ENCODE data around the gene FHAD1.
A peak's percentile ranks its signal among the peaks of the same experiment; 100 is the strongest.

Gene FHAD1

DNA sequence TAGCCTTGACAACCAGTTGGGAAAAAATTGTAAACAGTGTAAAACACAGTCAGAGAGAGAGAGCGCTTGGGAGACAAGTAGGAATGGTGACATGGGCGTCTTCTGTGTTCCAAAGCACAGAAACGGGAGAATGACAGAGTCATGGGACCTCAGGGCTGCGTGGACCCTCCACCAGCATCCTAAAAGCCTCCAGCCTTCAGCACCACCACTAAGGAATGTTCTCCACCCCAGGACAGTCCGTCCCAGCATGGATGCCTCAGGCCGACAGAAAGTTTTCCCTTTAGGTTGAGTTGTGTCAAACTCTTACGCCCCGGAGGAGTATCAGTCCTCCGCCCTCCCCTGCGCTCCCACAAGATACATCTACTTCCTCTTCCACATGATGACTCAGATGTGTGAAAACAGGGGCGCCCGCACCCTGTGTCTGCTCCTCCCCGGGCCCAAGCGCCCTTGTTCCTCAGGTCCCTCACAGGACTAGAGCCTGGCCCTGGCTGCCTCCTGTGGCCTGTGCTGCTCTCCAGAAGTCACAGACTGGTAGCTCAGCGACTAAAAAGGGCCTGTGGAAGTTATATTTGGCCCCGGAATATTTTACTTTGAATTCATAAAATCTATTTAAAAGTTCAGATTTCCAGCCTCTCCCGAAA is 98.8 kb downstream of the FHAD1 start:
- peak; percentile 80 for DNase-seq (ENCODE audit: low spot score)

DNA sequence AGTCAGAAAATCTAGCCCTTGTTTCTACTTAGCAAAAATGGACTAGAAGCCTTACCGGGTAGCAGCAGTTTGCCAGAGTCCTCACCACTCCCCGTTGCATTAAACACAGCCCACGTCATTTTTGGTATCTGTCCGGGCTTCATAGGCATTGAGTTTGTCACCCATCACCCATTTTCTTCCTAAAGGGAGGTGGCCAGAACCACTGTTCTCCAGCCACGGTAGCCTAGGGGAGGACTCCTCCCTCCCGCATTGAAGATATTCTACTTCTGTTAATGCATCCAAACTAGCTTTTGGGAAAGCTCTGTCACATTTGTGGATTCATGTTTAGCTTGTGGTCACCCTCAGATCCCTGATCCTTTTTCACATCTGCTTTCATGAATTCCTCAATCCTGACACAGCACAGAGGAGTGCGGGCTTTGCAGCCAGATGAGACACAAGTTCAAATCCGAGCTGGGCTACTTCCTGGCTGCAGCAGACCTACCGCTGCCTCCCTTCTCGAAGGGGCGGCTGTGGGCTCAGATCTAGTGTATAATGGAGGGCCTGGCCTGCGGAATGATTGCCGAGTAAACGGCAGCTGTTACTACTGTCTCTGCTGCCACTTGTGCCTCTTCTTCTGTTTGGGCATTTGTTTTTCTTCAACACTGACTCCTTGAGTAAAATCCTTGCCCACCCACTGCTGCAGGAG is 99.5 kb downstream of the FHAD1 start:
- DNase-seq (ENCODE audit: low spot score): no peak

DNA sequence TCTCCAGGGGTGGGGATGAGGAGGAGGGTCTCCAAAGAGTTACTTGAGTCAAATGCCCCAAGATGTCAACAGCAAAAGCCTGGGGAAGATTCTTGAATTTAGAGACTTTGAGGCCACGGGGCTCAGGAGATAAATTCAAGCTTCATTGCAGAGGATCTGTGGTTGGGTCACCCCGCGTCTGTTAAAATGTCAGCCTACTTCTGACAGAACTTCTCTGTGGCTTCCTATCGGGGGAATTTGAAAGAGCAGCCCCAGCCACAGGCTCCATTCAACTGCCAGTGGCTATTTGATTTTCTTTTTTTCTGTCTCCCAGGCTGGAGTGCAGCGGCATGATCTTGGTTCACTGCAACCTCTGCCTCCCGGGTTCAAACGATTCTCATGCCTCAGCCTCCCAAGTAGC is 100.2 kb downstream of the FHAD1 start:
- peak; percentile 27 for DNase-seq (ENCODE audit: low spot score)

DNA sequence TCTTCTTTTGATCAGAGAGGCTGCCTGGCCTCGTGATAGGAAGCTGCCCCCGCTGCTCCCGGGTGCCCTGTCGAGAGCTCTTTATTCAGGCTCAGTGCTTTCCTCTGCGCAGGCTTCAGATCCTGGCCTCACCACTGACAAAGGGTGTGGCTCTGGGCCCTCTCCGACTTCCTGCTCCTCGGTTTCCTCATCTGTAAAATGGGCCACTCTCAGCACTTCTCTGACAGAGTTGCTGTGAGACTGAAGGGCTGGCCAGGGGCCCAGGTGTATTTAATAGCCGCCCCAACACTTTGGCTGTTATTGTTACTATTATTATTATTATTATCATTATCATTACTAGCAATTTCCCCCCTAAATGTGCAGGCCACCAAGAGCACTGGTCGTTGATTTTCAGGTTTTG is 101.6 kb downstream of the FHAD1 start:
- DNase-seq (ENCODE audit: low spot score): no peak

DNA sequence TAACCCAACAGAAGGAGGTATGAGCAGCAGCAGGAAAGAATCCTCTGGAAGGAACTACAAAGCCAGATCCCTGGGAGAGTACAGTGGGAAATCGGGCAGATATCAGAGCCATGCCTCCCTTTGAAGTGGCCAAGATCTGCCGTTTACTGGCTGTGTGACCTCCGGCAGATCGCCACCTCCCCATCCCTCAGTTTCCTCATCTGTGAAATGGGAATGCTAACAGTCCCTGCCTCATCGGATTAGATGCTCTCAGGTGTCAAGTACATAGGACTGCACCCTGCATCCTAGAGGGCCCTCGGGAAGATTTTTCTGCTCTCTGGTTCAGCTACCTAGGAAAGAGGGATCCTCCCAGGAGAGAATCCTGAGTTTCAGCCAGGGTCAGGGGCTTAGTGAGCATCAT is 102.1 kb downstream of the FHAD1 start:
- DNase-seq (ENCODE audit: low spot score): no peak

DNA sequence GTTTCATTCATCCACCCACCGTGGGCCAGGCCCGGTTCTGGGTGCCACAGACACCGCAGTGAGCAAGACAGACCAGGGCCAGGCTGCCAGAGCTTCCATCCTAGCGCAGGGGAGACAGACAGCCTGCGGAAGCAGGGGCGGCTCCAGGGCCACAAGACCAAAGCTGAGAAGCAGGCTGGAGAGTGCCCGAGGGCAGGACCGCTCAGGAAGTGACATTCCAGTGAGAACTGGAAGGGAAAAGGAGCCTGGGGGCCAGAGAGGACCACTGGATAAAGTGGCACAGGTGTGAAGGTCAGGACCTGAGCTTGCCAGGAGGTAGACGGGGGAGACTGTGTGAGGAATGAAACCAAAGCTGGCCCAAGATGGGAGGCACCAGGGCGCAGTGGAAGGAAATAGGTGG is 103.1 kb downstream of the FHAD1 start:
- DNase-seq (ENCODE audit: low spot score): no peak

DNA sequence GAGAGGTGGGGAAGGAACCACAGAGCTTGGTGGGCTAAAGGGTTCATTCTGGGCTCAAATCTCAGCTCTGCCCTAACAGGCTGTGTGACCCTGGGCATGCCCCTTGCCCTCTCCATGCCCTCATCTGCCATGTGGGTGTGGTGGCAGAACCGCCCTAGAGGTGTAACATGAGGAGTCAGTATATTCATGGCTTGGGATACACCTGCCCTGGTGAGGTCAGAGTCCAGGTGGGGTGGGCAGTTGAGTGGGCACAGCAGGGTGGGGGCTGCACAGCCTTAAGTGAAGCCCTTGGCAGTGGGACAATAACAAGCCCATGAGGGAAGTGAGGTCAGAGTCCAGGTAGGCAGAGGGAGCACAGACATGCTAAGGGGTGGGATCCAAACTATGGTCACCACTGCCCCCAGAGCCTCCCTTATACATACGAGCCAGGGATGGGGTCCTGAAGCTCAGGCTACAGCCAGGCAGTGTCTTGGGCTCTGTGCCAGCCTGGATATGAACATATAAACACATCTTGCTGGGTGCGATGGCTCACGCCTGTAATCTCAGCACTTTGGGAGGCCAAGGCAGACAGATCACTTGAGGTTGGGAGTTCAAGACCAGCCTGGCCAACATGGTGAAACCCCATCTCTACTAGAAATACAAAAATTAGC is 103.7 kb downstream of the FHAD1 start:
- no peak for DNase-seq (ENCODE audit: low spot score)

DNA sequence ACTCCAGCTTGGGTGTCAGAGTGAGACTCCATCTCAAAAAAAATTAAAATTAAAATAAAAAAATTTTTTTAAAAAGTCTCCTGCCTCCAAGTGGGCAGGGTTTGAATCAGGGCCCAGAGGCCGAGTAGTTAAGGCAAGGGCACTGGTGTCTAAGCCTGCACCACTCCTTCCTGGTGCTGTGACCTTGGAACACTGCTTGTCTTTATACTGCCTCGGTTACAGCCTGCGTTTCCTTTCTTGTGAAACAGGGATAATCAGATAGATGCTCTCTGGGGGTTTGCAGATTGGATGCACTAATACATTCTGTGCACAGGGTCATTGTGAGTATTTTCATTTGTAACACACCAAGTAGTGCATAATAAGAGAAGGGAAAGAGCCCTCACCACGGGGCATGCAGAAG is 104.3 kb downstream of the FHAD1 start:
- DNase-seq (ENCODE audit: low spot score): no peak

DNA sequence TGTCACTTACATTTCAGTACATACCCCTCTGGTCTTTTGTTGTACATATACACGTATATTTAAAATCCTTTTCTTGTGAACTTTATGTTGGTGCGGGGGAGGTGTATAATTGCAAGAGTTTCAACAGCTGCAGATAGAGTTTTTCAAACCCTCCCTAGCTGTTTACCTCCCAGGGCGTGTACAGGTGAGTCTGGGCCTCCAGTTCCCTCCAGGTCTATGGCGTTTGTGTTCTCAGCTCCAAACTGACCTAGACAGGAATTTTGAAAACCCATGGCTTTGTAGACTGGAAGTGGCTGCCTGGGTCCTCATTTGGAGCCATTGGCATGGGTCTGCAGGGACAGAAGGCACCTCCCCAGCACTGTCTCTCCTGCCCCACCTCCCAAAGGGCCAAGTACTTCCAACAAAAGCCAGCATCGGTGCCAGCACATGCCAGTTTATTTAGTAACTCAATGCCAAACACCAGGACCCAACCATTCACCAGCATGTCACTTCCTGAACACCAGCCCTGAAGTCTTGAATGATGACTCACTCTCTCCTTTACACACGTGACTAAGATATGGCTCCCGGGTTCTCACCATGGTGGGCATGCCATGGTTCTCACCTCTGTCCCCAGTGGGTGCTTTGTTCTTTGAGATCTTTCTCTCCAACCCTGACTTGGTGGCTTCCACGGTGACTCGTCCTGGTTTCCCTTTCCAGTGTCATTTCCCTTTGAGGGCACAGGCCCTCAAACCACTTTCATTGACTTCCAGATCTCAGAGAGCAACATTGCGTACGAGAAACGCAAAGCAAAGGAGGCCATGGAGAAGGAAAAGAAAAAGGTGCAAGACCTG is 105.3 kb downstream of the FHAD1 start:
- DNase-seq (ENCODE audit: low spot score): peak; percentile 59

DNA sequence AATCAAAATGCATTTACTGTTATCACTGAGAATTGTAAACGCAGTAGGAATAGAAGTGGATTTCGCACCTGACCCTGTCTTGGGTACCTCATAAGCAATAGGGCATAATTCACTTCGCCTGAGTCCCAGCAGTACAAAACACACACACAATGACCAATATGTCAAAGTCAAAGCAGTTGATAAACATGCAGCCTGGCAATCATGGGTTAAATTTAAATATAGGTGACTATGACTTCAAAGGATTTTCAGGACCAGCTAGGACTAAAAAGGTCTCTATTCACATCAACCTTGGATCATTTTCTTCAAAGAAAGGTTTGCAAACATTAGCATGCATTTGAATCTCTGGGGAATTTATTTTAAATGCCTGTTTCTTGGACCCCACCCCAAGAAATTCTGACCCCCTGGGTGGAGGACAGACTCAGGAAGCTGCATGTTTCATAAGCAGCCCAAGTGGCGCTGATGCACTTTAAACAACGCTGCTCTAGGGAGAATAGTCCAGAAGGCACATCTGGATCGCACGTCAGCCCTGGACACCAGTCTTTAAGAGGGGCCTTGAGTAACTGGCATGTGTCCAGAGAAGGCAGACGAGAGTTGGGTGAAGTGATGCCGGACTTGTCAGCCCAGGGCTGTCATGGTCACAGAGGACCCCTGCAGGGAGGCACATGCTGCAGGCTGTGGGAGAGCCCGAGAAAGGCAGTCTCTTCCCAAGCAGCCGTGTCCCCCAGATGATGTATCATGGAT is 107.0 kb downstream of the FHAD1 start:
- DNase-seq (ENCODE audit: low spot score): no peak

DNA sequence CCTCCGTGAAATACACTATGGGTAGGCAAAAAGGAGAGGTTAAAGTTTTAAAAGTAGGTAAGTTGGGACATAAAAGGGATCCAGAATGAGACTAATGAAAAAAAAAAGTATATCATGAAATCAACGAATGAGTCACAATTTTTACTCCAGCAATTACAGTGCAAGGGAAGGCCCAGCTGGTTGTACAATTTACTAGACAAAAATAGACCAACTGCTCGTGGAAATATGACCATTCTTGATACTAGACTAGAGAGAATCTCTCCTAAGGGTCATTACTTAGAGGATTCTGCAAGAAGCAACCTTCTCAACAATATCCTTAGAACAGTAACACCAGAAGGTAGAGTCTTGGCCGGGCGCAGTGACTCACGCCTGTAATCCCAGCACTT is 107.5 kb downstream of the FHAD1 start:
- no peak for DNase-seq (ENCODE audit: low spot score)

DNA sequence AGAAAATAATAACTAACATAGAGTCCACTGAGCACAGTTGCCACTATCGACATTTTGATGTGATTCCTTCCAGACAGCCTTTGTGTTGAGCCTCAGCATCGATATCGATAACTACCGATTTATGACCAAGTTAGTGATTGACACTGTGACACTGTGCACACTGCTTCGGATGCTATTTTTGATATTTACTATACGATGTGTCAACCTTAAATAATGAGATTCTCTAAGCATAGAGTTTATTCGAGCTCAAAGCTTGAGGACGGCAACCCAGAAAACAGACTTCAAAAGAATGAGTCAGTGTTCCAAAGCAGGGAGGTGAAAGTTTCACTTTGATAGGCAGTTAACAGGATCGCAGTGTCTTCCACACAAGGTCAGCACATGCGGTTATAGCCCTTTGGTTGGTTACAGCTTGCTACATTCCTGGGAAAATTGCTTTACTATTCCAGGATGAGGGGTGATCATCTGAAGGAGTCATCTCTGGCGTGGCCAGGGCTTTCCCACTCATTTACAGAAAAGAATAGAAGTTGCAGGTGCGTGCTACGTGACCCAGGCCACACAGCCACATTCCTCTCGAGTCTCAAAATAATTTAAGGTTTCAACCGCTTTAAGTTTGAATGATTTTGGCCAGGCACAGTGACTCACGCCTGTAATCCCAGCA is 109.1 kb downstream of the FHAD1 start:
- DNase-seq (ENCODE audit: low spot score): peak; percentile 17

DNA sequence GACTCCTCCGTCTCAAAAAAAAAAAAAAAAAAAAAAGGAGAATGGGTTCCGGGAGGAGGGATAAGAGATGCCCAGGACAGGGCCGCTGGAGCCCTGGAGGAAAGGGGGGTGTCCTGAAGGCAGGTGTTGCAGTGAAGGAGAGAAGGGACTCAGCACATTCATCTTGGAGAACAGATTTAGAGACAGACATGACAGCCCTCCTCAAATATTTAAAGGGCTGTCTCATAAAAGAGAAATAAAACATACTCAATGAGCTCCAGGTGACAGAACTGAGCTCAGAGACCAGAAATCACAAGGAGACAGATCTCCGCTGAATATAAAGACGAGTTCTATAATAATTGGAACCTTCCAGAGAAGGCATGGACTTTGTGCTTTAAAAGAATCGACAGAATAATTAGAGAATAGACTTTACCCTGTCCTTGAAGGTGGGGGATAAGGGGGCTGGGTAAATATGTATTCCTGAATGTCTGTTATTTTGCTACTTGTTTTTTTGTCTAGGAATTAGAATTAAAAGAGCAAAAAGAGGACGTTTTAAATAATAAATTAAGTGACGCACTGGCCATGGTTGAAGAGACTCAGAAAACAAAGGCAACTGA is 110.7 kb downstream of the FHAD1 start:
- no peak for DNase-seq (ENCODE audit: low spot score)

DNA sequence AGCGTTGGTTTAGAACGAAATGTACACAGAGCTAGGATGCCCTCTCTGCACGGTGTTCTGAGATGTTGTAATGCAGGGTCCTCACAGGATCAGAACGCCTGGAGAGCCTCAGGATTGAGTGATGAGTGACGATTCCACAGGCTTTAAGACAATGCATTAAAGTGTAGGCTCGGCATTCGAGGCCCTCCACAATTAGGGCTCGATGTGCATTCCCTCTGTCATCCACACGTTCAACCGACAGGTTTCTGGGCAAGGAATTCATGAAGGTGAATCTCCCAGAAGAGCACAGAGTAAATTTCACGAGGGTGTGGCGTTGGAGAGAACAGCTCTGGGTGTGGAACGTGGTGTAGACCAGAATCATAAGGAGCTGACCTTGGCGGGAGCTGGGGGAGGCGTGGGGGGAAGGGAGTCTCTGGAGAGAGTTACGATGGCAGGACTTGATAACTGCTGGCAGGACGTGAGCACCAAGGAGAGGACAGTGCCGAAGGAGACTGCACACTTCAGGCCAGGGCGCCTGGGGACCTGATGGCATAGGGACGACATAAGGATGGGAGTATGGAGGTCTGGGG is 111.6 kb downstream of the FHAD1 start:
- DNase-seq (ENCODE audit: low spot score): no peak

DNA sequence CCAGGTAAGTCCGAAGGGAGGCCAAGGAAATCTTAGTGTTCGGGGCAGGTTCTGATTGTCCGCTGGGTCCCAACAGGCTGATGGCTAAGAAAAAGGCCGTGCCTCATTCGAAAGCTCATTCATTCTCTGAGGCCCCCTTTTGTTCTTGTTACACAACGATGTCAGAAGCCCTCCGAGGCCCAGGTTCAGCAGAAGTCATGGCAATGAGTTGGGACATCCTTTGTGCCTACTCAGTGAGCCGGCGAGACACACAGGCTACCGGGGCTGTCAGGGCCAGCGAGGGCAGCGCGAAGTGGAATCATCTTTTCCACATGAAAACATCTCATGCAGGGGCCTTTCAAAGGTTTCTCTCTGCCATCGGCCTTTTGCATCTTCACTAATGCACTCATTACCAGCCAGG is 113.7 kb downstream of the FHAD1 start:
- DNase-seq (ENCODE audit: low spot score): no peak

DNA sequence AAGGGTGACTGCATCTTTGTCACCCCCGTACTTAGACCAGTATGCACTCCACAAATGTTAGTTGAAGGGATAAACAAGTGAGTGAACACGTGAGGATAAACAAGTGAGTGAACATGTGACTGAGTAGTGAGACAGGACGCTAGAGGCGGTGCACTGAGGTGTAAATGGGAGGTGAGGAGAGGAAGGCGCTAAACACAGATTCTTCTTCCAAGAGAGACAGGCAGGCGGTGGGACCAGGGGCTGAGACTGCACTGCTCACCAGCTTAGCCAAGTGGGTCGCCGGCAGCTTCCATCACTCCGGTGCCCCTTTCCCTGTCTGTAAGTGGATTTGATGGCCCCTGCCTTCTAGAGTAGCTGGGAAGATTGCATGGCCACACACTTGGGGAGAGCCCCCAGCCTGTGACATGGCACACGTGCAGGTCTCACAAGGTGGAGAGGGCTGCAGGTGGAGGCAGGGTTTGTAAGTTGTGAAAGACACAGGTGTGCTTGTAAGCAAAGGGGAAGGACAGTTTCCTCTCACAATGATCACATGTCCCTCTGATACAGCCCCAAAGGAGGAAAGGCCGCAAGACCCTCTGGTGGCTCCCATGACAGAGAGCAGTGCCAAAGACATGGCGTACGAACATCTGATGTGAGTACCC is 115.2 kb downstream of the FHAD1 start:
- DNase-seq (ENCODE audit: low spot score): no peak

DNA sequence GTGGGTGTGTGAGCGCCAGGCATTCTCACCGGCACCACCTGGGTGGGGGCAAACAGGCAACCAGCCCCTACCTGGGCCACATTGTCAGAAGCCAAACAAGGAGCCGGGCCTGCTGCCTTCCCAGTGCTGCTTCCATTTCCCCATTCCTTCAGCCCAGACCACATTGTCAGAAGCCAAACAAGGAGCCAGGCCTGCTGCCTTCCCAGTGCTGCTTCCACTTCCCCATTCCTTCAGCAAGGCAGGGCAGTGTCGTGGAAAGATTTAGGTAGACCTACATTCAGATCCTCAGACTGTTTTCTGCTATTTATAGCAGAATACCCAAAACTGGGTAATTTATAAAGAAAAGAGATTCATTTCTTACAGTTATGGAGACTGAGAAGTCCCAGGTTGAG is 115.7 kb downstream of the FHAD1 start:
- no peak for DNase-seq (ENCODE audit: low spot score)

DNA sequence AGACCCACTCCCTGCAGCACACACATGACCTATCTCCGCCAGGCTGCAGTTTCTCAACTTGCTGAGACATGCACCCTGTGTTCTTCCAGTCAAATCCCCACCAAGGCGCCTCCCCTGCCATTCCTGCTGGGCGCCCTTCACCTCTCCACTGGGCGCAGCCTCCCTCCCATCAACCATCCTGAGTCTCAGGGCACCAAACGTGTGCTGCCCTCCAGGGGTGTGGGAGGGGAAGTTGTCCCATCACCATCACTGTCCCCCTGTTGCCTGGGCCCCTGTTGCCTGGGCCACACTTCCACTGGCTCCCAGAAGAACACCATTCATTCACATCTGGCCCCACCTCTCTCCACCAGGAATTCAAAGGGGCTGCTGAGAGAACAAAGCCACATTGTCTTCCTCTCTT is 117.7 kb downstream of the FHAD1 start:
- no peak for DNase-seq (ENCODE audit: low spot score)

DNA sequence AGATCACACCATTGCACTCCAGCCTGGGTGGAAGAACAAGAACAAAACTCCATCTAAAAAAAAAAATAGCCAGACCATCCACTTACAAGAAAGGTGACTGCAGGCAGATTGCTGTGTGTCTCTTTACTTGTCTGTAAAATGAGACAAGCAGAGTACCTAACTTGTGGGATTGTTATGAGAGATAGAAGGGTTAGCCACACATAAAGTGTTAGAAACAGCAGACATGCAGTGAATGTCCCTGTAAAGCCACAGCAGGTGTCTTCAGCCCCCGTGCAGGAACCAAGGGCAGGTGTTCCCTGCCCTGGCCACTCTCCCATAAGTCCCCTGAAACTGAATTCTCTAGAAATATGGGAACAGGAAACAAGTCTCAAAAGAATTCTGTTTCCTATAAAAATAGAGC is 121.9 kb downstream of the FHAD1 start:
- no peak for DNase-seq (ENCODE audit: low spot score)

DNA sequence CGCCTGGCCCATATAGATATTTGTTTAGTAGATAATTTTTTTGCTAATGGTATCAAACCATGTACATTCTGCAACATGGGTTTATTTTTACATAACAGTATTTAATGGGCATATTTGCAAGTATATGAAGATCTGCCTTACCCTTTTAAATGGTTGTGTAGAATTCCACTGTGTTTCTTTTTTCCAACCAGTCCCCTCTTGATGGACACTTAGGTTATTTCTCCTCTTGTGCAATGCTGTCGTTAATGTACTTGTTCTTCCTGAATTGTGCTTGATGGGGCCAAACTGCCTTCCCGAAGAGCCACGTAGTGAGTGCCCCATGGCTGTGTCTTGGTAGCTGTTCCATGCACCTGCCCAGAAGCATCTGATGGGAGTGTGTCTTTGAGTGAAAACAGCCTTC is 123.2 kb downstream of the FHAD1 start:
- no peak for DNase-seq (ENCODE audit: low spot score)
